Renal cortical epithelial cell (primary cell): Measurements from ENCODE around the gene EEFSEC. TPM values are rescaled to one million over a fixed set of nuclear protein-coding genes. Genes with fewer than 3 reads are reported as not detected.
"Not testable (repeated sequence)": the region's sequence is repeated elsewhere in the genome, so short reads cannot be mapped to it uniquely, and the experiment has no call there.

Experiments
- DNase-seq: peaks from one replicate; pipeline ENCODE4 v3.0.0-alpha.2; 2011; ENCODE audit warnings: low read depth
- total RNA-seq: library from RNA; depleted of rRNA; stranded (reverse); fragments of >200 nt; gene quantifications from 2 replicates; pipeline ENCODE4 v1.2.3, GENCODE V29; 2014

The EEFSEC gene
- total RNA-seq, 1 donor from 2014 or later = 7.6 TPM

DNA sequence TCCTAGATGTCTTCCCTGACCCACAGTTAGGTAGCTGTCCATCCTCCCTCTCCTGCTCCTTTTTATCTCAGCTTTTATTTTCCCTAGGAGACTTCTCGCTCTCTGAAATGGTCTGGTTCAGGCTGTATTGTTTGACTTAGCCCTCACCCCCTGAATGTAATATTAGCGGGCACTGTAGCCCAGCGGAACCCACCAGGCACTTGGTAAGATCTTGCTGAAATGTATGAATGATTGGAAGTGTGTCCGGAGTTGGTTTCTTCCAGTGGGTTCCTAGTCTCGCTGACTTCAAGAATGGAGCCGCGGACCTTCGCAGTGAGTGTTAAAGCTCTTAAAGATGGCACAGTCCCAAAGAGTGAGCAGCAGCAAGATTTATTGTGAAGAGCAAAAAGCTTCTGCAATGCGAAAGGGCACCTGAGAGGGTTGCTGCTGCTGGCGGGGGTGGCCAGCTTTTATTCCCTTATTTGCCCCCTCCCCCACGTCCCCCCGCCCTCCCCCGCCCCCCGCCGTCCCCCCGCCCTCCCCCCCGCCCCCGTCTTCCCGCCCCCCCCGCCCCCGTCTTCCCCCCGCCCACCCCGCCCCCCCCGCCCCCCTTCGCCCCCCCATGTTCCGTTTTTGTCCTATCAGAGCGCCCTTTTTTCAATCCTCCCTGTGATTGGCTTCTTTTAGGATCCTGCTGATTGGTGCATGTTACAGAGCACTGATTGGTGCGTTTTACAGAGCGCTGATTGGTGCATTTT is 694 bp upstream of the EEFSEC start:
- DNase-seq = peak; percentile 73

- DNase-seq = not testable (repeated sequence)
These were observed 1.1 kb downstream of the EEFSEC start for GRCh38 chr3:128154354-128154753.

DNA sequence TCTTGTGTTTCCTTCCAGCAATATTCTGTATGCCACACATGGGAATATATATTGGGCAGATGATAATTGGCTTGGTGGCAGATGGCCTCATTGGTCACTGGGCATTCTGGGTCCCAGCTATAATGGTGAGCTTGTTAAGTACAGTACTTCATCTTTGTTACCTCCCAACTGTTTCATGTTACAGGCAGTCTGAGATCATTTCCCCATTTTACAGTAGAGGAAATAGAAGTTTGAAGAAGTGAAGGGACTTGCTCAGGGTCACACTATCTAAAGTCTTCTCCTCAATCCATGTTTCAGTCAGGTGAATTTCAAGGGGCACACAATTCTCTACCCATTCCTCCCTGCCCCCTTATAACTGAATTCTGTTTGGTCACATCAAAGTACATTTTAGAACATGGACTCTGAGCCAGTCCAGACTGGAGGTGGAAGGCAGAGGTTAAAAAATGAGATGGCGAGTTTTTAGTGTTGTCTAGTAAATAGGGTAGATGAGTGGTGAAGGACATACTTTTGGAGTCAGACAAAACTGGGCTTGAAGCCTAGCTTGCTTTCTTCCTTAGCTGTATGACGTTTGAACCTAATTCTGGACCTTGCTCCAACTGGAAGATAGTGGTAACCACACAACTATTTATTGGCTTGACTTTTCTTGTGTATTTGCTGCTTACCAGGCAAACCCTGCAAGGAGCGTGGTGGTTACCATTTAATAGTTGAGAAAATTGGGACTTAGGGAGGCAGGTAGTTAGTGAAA is 2.5 kb downstream of the EEFSEC start:
- no peak for DNase-seq

DNA sequence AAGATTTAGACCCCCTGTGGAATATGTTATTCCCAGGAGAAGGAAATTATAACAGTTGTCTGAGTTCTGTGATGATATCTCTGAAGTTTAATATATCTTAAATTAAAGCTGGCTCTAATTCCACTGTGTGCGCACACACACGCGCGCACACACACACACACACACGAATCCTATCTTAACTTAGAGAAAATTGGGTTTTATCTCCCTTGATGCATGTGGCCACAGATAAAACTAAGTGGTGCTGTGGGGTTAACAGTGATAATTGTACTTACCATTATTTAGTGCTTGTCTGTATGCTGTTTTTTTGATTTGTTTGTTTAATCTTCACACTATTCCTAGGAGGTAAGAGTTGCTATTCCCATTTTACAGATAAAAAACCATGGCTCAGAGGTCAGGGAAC is 7.4 kb downstream of the EEFSEC start:
- DNase-seq = no peak

- DNase-seq = no peak
These were observed 10.2 kb downstream of the EEFSEC start for GRCh38 chr3:128163432-128163831.

- no peak for DNase-seq
These were observed 13.7 kb downstream of the EEFSEC start for GRCh38 chr3:128166971-128167453.

DNA sequence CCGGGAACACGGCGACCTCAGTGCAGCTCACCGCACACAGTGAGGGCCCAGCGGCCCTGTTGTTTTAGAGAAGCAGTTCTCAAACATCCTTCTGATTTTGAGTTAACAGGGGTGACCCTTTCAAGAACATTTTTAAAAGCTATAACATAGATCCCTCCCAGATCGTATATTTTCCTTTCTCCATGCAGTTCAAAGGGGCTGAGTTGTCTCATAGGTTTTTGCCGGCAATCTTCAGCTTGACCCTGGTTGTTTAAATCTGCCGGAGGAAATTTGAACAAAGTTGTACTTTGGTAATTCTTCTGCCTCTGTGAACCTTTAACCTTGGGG is 14.3 kb downstream of the EEFSEC start:
- DNase-seq = no peak

DNA sequence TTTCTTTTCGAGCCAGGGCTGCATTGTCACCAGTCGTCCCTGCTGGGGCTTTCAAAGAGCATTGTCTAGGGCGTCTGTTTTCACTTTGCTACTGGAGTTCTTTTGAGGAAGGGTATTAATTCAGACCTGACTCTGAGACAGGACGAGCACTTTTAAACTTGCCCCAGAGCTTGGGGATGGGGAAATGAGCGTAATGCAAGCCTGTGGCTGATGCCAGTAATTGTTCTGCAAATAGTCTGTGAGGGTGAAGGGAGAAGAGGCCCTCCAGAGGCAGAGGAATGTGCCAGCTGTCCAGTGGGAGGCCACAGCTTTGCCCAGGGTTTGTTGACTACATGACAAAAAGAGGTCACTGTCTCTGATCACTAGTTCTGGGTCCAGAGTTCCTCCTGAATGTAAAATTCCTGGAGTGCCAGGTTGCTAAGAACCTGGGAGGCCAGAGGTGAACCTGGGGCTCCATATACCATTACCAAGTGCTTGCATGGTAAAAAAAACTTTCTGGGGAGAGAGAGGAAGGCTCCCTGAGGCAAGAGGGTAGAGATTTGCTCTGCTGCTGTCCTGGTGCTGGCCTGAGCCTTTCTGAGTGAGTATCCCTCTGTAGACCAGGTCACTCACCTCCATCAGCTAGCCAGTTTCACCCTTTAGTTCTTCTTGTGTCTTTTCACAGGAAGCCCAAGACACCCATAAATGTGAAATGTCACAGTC is 14.8 kb downstream of the EEFSEC start:
- peak; percentile 24 for DNase-seq

DNA sequence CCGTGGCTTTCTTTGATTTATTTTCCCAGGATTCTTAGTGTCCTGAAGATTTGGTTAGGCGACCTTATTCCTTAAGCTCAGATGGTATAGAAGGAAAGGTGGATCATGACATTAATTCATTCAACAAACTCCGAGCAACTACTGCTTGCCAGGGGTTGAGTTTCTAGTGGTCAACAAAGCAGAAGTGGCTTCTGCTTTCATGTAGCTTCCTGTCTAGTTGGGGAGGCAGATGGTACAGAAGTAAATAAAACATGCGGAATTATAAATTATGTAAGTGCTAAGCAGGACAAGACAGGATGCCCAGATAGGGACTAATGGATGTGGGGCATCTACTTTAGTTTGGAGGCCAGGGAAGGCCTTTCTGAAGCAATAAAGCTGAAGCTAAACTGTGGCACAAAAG is 15.6 kb downstream of the EEFSEC start:
- DNase-seq = no peak

GRCh38 chr3:128170866-128171516 is 17.7 kb downstream of the EEFSEC start:
- peak; percentile 66 for DNase-seq

GRCh38 chr3:128173200-128173599 is 19.9 kb downstream of the EEFSEC start:
- DNase-seq = no peak

DNA sequence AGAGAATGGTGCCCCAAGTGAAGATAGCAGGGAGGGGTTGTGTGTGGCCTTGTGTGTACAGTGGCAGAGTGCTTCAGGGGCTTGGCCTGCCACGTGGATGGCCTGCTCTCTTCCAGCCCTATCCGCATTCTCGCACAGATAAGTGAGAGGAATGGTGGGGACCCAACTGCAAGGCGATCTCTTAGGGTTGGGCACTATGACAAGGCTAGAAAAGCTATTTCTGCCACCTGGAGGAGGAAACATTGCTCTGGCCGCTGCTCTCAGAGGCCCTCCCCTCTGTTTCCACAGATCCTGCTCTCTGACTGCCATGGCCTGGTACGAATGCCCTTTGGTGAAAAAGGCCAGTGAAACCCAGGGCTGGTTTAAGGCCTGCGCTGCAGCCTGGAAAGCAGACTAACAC is 20.6 kb downstream of the EEFSEC start:
- no peak for DNase-seq

GRCh38 chr3:128174675-128175590 is 21.7 kb downstream of the EEFSEC start:
- no peak for DNase-seq

GRCh38 chr3:128175768-128176167 is 22.5 kb downstream of the EEFSEC start:
- no peak for DNase-seq

GRCh38 chr3:128176276-128176833 is 23.1 kb downstream of the EEFSEC start:
- DNase-seq = no peak

DNA sequence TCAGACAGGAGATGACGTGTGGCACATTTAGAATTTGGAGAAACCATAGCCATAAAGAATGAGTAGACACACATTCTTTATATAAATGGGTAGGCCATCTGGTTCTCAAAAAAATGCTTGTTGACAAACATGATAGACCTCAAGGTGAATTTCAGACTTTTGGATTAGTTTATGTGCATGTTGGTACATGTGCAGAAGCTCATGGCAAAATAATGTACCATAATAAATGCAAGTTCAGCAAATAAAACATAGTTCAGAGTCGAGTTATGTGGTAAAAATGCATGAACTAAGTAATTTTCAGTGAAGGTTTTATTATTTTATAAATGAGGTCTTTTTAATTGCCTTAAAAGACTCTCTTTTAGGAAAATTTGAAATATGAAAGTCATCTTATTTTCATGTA is 24.6 kb downstream of the EEFSEC start:
- no peak for DNase-seq

DNA sequence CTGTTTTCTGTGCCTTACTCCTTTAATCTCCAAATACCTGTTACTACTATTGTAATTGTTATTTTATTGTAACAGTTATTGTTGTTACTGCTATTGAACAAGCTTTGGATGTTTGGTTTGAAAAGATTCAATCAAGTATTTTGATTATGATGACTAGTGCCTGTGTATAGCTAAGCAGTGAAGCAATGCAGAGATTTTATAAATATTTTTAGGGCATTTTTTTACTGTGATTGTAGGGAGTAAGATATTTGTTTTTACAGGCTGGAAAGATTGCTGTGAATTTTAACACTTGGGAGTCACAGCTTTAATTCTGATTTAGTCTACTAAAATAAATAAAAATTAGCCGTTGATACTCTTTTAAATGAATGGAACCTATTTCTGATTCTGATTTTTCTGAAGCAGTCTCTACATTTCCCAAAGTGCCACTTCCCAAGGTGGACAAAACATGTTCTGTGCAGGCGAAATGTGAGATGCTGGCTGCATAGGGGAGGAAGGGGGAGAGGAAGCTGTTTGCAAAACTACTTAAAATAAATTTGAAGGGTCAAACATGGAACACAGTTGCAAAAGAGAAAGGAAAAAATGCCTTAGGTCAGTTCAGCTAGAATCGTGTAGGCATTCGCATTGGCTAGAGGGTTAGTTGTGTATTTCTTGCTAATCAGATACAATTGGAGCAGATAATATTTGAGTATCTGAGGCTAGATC is 25.7 kb downstream of the EEFSEC start:
- no peak for DNase-seq

DNA sequence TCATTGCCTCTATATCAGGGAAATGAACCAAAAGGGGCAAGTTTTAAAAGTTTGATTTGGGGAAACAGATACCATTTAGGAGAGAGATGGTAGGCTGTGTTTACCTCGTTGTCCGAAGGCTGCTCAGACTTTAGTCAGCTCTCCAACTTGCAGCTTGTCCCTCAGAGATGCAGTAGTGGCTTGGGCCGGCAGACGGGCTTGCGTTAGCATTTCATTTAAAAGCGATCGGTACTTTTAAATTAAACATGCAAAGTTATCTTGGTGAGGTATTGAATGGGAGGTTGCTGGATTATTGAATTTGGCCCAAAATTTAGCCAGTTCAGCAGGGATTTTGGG is 26.2 kb downstream of the EEFSEC start:
- DNase-seq = no peak

- no peak for DNase-seq
These were observed 27.2 kb downstream of the EEFSEC start for GRCh38 chr3:128180436-128180835.

DNA sequence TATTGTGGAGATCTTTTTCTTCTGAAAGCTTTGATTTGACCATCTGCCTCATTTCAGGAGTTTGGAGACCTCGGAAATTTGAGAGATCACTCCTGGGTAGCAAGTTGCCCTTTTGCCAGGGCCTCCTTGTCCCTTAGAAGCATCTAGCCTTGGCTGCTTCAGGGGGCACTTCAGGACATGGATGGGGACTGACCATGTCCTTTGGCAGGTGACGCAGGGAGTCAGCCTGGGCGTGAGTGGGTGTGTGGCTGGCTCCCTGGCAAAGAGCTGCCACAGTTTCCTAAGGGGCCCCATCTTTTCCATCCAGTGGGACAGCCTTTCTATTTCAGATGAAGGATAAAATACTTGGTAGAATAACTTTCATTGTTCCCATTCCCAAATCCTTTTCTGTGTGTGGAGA is 27.6 kb downstream of the EEFSEC start:
- DNase-seq = no peak
